GM19025 (cell line): ENCODE results near the gene PTPRJ.
A peak's percentile ranks its signal among the peaks of the same experiment; 100 is the strongest.

Source experiments
- ATAC-seq: cut with Tn5 transposase; IDR thresholded peaks from one replicate; pipeline ENCODE4 v1.9.1; 2021; ENCODE audit warnings: mild to moderate bottlenecking, low read depth, moderate library complexity; ENCODE audit not compliant: unreplicated experiment

PTPRJ gene

DNA sequence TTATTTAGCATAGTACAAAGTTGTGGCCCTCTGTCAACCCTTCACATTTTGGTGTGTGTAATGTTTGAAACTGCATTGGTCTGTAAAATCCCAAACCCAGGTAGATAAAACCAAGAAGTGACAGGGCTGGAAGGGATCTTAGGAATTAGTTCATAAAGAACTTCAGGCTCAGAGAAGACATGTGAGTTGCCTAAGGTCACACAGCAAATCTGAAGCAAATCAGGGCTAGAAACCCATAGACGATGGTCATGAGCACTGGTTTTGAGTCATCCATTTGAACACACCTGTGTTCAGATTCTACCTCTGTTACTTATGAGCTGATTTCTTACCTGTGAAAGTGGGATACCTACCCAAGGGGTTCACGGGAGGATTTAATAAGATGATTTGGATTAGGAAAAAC is 107.1 kb downstream of the PTPRJ start:
- no peak for ATAC-seq

- no peak for ATAC-seq
Observed at GRCh38 chr11:48087974-48088681, 107.8 kb downstream of the PTPRJ start.

- ATAC-seq = no peak
Observed at GRCh38 chr11:48088682-48089050, 108.3 kb downstream of the PTPRJ start.

DNA sequence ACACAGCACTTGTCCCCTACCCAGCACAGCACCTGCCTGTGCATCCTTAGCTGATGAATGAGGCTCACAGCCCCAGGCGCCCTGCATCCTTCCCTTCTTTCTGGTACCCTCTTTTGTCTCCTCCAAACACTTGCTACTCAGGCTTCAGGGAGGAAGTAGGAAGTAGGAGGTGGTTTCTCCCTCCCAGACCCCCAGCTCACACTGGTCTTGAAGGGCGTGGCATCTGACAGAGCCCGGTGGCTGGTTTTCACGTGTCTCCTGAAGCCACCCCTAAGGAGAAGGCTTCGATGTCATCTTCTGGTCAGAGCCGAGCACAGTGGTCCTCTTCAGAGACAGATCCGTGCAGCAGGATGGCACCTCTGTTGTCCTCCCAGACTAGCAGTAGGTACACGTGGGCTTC is 109.8 kb downstream of the PTPRJ start:
- ATAC-seq = no peak

DNA sequence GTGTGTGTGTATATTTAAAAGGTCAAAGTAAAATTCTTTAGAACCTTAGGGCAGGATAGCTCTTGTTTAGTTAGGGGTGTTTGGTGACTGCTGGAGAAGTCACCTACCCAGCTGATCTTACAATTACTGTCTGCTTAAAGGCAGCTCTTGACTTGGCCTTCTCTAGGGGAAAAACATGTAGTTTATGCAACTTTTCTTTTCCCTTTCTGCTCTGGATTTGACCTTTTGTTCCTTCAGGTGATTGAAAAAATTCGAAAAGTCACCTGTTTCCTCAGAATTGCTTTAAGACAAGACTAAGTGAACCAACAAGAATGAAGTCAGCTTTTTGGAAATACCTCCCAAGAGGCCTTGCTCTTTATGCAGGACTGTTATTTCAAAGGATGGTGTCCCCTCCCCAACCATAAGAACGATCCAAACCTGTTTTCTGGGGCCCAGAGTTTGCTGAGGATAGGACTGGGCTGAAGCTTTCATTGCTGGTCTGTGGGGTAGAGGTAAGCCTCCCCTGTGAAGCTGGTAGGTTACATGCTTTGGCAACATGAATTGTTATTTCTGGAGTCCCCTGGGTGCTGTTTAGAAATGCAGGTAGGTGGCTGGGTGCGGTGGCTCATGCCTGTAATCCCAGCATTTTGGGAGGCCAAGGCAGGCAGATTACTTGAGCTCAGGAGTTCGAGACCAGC is 111.2 kb downstream of the PTPRJ start:
- no peak for ATAC-seq

GRCh38 chr11:48093323-48093722 is 113.0 kb downstream of the PTPRJ start:
- no peak for ATAC-seq

DNA sequence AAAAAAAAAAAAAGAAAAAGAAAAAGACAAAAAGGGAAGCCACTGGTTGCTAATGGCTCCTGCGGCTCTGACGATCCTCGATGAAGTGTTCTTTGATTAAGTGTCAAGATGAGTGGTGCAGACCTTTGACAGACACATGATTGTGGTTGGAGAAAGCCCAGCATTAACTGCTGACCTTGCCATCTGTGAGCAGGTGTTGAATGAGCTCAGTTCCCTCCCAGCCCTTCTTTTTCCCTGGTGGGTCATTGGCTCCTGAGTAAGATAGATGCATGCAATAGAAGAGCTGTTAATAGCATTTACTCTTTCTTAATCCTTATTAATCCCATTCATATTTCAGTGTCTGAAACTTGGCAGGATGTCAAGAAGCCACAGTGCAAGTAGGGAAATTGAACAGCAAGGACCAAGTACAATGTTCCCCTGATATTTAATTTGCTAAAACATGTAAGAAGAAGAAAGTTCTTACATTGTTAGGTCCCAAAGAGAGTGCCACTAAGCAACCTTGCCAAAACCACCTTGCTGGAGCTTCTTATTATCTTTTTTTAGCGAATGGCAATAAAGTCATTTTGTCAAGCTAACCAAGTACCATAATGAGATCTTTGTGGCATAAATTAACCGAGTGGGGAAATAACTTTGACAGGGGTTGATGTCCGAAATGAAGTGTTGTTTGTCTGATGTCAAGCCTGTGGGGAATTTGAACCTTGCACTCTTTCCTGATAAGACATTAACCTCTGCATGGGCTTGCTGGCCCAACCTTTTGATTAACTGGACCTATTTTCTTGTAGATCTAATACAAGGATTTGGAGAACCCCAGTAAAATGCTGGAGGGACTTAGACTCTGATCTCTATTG is 113.7 kb downstream of the PTPRJ start:
- ATAC-seq = peak; percentile 53

DNA sequence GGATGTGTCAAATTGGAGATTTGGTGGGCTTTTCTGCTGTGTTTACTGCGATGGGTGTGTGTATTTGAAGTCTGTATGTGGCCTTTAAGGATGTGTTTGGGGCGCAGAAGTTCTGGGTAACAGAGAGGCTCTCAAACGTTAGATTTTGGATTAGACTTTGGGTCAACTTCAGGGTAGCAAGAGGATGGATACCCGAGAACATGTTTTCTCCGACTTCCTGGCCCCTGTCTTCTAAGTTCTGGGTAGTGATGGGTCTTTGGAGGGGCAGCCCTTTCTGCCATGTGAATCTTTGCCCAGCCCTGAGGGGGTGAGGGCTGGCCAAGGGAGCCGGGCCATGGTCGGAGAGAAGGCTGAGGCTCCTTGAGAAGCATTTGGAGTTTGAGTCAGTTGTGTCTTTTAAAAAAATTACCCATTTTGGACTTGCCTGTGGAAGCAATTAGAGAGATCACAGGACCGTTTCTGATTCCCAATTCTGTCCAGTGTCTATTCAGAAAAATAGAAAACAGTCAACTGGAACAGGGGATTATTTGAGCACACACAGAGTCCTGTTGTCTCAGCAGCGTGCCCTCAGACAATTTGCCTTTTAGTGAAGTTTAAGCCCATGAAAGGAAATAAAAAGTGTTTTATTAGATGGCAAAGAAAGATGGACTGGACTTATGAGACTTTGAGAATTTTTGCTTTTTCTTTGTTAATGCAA is 114.4 kb downstream of the PTPRJ start:
- no peak for ATAC-seq

DNA sequence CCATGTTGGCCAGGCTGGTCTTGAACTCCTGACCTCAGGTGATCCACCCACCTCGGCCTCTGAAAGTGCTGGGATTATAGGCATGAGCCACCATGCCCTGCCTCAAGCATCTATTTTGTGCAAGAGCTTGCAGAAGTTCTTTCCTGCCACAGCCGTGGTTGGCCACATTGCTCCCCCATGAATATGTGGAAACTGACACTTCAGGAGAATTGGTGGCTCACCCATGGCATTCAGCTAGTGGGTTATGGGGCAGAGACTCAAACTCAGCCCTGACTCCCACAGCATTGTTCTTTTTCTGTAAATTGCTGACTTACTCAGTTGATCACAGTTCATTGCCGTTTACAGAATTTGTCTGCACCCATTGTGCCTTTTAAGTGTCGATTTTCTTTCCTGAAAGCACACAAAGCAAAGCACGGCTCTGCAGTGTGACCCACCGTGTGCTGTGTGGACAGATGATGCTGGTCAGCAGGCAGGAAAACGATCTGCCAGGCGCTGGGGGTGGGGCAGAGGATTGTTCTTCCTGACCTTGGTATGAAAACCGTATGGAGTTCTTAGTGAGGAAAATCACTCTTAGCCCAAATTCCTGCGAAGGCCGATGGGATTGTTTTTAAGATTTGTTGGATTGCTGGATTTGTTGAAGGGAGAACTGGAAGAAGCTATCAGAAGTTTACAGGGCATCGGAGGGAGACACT is 115.6 kb downstream of the PTPRJ start:
- no peak for ATAC-seq

GRCh38 chr11:48096588-48097525 is 116.5 kb downstream of the PTPRJ start:
- ATAC-seq = no peak

GRCh38 chr11:48098024-48098423 is 117.7 kb downstream of the PTPRJ start:
- ATAC-seq = no peak

DNA sequence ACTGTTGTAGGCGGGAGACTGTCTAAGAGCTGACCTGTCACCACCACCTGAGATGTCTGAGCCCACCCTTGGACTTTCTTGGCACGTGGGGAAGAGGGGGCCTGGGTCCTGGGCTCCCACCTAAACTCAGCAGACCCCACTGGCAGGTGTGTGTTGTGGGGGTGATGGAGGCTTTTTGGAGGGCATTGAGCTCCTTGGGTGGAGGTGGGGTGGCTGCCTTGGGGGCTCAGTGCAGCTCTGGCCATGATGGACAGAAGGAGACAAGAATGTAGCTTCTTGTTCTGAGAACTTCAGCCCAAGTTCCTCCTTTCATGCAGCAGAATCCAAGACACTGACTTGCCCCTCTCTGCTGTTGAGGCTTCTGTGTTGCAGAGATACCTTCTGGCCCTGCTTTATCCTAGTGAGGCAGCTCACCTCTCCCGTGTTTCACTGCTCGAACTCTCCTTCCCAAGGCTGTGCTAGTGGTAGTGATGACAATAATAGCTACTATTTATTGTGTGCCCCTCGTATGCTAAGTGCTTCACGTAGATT is 119.6 kb downstream of the PTPRJ start:
- no peak for ATAC-seq

GRCh38 chr11:48101044-48101733 is 120.8 kb downstream of the PTPRJ start:
- no peak for ATAC-seq

DNA sequence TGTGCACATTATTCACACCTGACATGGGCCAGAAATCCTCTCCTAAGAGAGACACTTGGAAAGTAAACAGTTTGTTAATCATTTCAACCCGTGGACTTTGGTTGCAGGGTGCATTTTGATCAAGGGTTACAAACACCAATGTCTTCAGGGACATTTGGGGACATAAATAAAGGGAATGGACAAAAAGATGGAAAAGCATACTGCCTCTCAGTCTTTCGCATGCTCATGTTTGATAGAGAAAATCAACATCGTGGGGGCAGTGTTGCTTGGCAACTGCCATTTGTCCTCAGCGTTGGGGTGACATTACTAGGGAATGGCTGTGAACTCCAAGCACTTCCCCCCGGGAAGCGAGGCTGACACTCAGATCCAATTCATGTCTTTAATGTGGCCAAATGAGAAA is 121.6 kb downstream of the PTPRJ start:
- ATAC-seq = no peak

DNA sequence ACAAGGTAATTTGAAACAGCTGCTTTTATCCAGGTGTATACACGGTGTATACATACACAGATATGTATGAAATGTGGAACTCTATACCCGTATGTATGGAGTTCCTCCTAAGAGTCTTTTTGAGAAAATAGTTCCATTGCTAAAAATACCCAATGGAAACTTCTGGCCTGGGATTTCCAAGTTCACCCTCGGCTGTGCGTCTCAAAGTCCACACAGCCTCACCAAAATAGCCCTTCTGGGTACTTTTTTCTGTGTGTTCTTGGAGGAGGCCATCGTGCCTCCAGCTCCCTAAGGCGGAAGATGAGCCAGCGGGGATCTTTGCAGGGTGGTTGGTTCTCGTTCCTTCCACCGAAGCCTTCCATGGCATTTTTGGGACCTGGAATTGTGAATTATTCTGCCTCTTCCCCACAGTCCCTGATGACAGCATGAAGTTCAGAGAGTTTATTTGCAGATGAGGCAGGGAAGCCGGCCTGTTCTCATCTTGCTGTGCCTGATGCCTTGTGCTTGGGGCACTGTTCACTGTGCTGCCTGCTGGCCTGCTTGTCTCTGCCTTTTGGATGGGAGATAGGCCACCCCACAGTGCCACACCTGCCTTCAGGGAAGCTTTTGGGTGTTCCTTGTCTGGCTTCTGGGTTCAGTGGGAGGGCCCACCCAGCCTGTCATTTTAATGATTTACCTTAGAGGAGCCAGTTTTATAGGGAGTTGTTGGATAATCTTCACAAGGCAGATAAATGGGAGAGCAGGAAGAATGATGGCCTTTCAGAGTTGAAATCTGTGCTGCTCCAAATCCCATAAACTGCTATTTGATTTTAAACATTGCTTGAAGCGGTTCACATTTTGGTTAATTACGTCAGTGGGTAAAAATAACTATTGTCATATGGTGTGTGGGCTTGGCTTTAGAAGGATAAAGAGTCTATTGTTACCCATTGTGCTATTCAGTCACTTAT is 123.5 kb downstream of the PTPRJ start:
- ATAC-seq = no peak

DNA sequence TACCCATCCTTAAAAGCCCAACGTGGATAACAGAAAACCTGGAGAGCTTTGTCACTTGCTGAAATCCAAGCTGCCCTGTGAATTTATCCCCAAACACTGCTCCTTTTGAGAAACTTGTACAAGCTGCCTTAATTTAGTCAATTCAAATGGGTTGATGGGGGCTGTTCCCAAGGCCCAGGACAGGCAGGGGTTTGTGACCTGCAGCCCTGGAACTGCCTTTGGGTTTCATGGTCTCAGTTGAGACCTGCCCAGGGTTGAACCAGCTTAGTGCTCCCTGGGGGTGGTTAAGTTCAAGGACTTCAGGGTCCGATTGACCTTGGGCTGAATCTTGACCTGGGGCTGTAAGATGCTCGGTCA is 124.2 kb downstream of the PTPRJ start:
- no peak for ATAC-seq
